ENCODE data around the gene BYSL. TPM values are rescaled to one million over a fixed set of nuclear protein-coding genes. Genes with fewer than 3 reads are reported as not detected.

The BYSL gene
- total RNA-seq, 4 donors from 2014 or later = 2.8 to 6.1 (median 4.2) TPM

GRCh38 chr6:41970436-41970846, 49.1 kb downstream of the BYSL start:
- TF ChIP-seq POLR2A (IDR thresholded peaks at IDR 0.05) (no peak), CTCF (IDR thresholded peaks at IDR 0.05) (no peak)
- H3K4me1 ChIP-seq = peaks cover 3 to 5% of the 10 kb centered on the region in 2 donors
- no peak for DNase-seq
- no peak overlapping the region for H3K4me3 ChIP-seq (replicated peaks in 1 of 3)
- H3K36me3 ChIP-seq = no peaks in the 10 kb centered on the region
- intact Hi-C loops (cut with DNase I) = no loop called here
- H3K9me3 ChIP-seq = no peaks in the 10 kb centered on the region
- H3K27ac ChIP-seq = no peak overlapping the region
- WGBS, 2 donors = 52 to 68% methylated on average over 4 of the region's 4 CpGs
- H3K27me3 ChIP-seq = no peaks in the 10 kb centered on the region

- no peaks in the 10 kb centered on the region for H3K27me3 ChIP-seq
- H3K9me3 ChIP-seq = no peaks in the 10 kb centered on the region
- H3K36me3 ChIP-seq = no peaks in the 10 kb centered on the region
- intact Hi-C loops (cut with DNase I) = no loop called here
- peaks cover 3 to 5% of the 10 kb centered on the region in 2 donors for H3K4me1 ChIP-seq
- WGBS, 2 donors = 59 to 81% methylated on average over 2 of the region's 2 CpGs
- H3K4me3 ChIP-seq (replicated peaks in 1 of 3) = no peak overlapping the region
- DNase-seq = no peak
- no peak overlapping the region for H3K27ac ChIP-seq
- no peak for TF ChIP-seq POLR2A (IDR thresholded peaks at IDR 0.05)
- TF ChIP-seq CTCF (IDR thresholded peaks at IDR 0.05) = no peak
Observed at GRCh38 chr6:41972826-41973225, 51.5 kb downstream of the BYSL start.

- intact Hi-C loops (cut with DNase I) = no loop called here
- no peaks in the 10 kb centered on the region for H3K27me3 ChIP-seq
- H3K4me3 ChIP-seq (replicated peaks in 1 of 3) = no peak overlapping the region
Observed at GRCh38 chr6:41974281-41974825, 53.1 kb downstream of the BYSL start.

GRCh38 chr6:41975276-41975675, 54.0 kb downstream of the BYSL start:
- 82 to 93% methylated on average over 4 of the region's 4 CpGs for WGBS, 2 donors
- intact Hi-C loops (cut with DNase I) = no loop called here
- Histone ChIP-seq H3K9me3 (no peaks in the 10 kb centered on the region), H3K4me1 (peaks cover 3 to 4% of the 10 kb centered on the region in 2 donors), H3K27me3 (no peaks in the 10 kb centered on the region), H3K36me3 (no peaks in the 10 kb centered on the region), H3K4me3 (replicated peaks in 1 of 3) (no peak overlapping the region), H3K27ac (no peak overlapping the region)
- no peak for TF ChIP-seq POLR2A (IDR thresholded peaks at IDR 0.05)
- TF ChIP-seq CTCF (IDR thresholded peaks at IDR 0.05) = no peak
- no peak for DNase-seq

More at GRCh38 chr6:41974281-41974825, 53.1 kb downstream of the BYSL start:
- Histone ChIP-seq H3K9me3 (no peaks in the 10 kb centered on the region), H3K36me3 (no peaks in the 10 kb centered on the region), H3K27ac (no peak overlapping the region), H3K4me1 (peaks cover 3 to 5% of the 10 kb centered on the region in 2 donors)
- WGBS, 2 donors = 91 to 94% methylated on average over 5 of the region's 5 CpGs
- no peak for DNase-seq
- no peak for TF ChIP-seq CTCF (IDR thresholded peaks at IDR 0.05)
- TF ChIP-seq POLR2A (IDR thresholded peaks at IDR 0.05) = no peak

- Histone ChIP-seq H3K4me3 (replicated peaks in 1 of 3) (no peak overlapping the region), H3K4me1 (no peaks in the 10 kb centered on the region), H3K27ac (no peak overlapping the region), H3K36me3 (no peaks in the 10 kb centered on the region), H3K27me3 (no peaks in the 10 kb centered on the region), H3K9me3 (no peaks in the 10 kb centered on the region)
- 77 to 80% methylated on average over 9 of the region's 9 CpGs for WGBS, 2 donors
- DNase-seq = no peak
- no peak for TF ChIP-seq CTCF (IDR thresholded peaks at IDR 0.05)
- no peak for TF ChIP-seq POLR2A (IDR thresholded peaks at IDR 0.05)
- intact Hi-C loops (cut with DNase I) = no loop called here
Observed at GRCh38 chr6:41976794-41977484, 55.6 kb downstream of the BYSL start.

Measured in thyroid gland (tissue), 4 donors.